Glutamatergic neuron (in vitro differentiated cells): Measurements from ENCODE around the gene CALN1. TPM values are rescaled to one million over a fixed set of nuclear protein-coding genes. Genes with fewer than 3 reads are reported as not detected.

ENCODE experiments used
- DNase-seq: peaks from one replicate; pipeline ENCODE4 v3.0.0; 2022
- H3K27ac Mint-ChIP-seq: one replicate; pipeline ENCODE4 v1.8.0; 2020; ENCODE audit warnings: mild to moderate bottlenecking, mixed read lengths, inconsistent platforms; ENCODE audit not compliant: unreplicated experiment
- H3K27me3 Mint-ChIP-seq: one replicate; pipeline ENCODE4 v1.8.0; 2020; ENCODE audit warnings: mild to moderate bottlenecking, moderate library complexity, mixed read lengths, inconsistent platforms; ENCODE audit not compliant: unreplicated experiment
- H3K36me3 Mint-ChIP-seq: one replicate; pipeline ENCODE4 v1.8.0; 2020; ENCODE audit warnings: mild to moderate bottlenecking, mixed read lengths, inconsistent platforms; ENCODE audit not compliant: unreplicated experiment
- H3K4me1 Mint-ChIP-seq: one replicate; pipeline ENCODE4 v1.8.0; 2020; ENCODE audit warnings: mild to moderate bottlenecking, low read depth, mixed read lengths, inconsistent platforms; ENCODE audit not compliant: unreplicated experiment
- H3K4me3 Mint-ChIP-seq: one replicate; pipeline ENCODE4 v1.8.0; 2020; ENCODE audit warnings: mild to moderate bottlenecking, mixed read lengths, inconsistent platforms; ENCODE audit not compliant: unreplicated experiment
- H3K9me3 Mint-ChIP-seq: one replicate; pipeline ENCODE4 v1.8.0; 2020; ENCODE audit warnings: mild to moderate bottlenecking, moderate library complexity, mixed read lengths, inconsistent platforms; ENCODE audit not compliant: unreplicated experiment
- total RNA-seq: library from RNA; stranded (reverse); fragmentation: NEBNext Ultra II Directional; extraction: Animal tissue kit (Norgen Biotek cat#: 25700); gene quantifications from one replicate; pipeline ENCODE4 v1.2.1, GENCODE V29; 2021; ENCODE audit not compliant: unreplicated experiment
- TF ChIP-seq, protein P1 (sequence below): fragments of 200-600 bp; sonication (generic); IDR thresholded peaks from one replicate; pipeline ENCODE4 v1.5.0; 2021; ENCODE audit not compliant: partially characterized antibody, unreplicated experiment

CALN1 gene
- total RNA-seq, 1 donor from 2014 or later = 3.5 TPM

DNA sequence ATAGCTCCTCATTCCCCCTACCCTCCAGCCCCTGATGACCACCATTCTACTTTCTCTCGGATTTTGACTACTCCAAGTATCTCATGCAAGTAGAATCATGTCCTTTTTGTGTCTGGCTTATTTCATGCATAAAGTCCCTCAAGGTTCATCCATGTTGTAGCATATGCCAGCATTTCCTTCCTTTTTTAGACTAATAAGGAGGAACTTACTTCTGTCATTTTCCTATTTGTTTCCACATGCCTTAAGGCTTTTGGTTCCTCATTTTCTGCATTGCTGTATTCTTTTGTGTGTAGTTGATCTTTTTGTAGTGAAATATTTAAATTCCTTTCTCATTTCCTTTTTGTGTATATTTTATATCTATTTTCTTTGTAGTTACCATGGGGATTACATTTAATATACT is 376.9 kb downstream of the CALN1 start:
- no peaks in the 10 kb centered on the region for H3K4me1 Mint-ChIP-seq
- H3K9me3 Mint-ChIP-seq = peaks cover 2% of the 10 kb centered on the region
- H3K36me3 Mint-ChIP-seq = peaks cover 6% of the 10 kb centered on the region
- DNase-seq = no peak
- no peak overlapping the region for H3K4me3 Mint-ChIP-seq
- TF ChIP-seq, protein P1, sequence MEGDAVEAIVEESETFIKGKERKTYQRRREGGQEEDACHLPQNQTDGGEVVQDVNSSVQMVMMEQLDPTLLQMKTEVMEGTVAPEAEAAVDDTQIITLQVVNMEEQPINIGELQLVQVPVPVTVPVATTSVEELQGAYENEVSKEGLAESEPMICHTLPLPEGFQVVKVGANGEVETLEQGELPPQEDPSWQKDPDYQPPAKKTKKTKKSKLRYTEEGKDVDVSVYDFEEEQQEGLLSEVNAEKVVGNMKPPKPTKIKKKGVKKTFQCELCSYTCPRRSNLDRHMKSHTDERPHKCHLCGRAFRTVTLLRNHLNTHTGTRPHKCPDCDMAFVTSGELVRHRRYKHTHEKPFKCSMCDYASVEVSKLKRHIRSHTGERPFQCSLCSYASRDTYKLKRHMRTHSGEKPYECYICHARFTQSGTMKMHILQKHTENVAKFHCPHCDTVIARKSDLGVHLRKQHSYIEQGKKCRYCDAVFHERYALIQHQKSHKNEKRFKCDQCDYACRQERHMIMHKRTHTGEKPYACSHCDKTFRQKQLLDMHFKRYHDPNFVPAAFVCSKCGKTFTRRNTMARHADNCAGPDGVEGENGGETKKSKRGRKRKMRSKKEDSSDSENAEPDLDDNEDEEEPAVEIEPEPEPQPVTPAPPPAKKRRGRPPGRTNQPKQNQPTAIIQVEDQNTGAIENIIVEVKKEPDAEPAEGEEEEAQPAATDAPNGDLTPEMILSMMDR = no peak
- H3K27ac Mint-ChIP-seq = no peak overlapping the region
- H3K27me3 Mint-ChIP-seq = no peaks in the 10 kb centered on the region

DNA sequence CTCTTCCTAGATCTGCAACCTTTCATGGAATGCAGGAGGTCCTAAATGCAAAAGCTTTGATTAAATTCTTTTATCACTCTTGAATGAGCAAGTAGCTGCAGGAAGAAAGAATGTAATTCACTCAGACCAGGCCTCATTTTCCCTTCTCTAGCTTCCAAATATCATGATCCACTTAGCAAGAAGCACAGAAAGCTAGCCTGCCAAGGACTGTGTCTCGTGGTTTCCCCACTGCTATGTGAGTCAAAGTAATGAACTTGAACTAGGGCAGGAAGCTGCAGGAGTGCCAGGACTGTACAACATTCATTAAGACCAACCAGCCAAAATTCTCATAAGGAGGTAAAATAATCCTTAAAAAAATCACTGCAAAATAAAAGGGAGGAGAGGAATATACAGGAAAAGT is 379.2 kb downstream of the CALN1 start:
- H3K27ac Mint-ChIP-seq = no peak overlapping the region
- H3K27me3 Mint-ChIP-seq = no peaks in the 10 kb centered on the region
- peaks cover 2% of the 10 kb centered on the region for H3K9me3 Mint-ChIP-seq
- H3K4me1 Mint-ChIP-seq = no peaks in the 10 kb centered on the region
- H3K4me3 Mint-ChIP-seq = no peak overlapping the region
- TF ChIP-seq, protein P1 = no peak
- H3K36me3 Mint-ChIP-seq = peaks cover 9% of the 10 kb centered on the region
- DNase-seq = no peak

DNA sequence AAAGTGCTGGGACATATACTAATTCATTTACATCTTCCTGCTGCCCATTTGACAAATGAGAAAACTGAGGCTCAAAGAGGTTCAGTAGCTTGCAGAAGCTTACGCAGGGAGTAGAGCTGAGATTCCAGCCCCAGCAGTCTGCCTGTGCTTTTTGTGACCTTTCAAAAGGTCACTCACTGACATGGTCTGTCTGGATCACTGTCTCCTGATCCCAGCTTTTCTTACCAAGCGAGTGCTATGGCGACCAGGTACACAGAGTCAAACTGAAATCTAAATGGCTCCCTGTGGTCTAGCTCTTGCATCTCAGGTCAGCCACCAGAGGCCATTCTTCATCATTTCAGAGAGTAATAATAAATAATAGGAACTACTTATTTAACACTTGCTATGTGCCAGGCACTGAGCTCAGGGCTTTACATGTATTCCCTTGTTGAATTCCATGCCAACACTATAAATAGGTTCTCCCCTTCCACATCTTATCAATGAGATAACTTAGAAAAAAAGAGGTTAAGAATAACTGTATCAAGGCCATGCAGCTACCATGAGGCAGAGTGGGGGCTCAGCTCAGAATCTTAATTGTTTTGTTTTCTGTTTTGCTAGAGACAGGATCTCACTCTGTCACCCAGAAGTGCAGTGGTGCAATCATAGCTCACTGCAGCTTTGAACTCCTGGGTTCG is 381.0 kb downstream of the CALN1 start:
- no peak for DNase-seq
- Mint-ChIP-seq H3K27ac (no peak overlapping the region), H3K4me1 (no peaks in the 10 kb centered on the region), H3K36me3 (peaks cover 4% of the 10 kb centered on the region), H3K27me3 (no peaks in the 10 kb centered on the region), H3K4me3 (no peak overlapping the region), H3K9me3 (peaks cover 4% of the 10 kb centered on the region)
- TF ChIP-seq, protein P1 = no peak

DNA sequence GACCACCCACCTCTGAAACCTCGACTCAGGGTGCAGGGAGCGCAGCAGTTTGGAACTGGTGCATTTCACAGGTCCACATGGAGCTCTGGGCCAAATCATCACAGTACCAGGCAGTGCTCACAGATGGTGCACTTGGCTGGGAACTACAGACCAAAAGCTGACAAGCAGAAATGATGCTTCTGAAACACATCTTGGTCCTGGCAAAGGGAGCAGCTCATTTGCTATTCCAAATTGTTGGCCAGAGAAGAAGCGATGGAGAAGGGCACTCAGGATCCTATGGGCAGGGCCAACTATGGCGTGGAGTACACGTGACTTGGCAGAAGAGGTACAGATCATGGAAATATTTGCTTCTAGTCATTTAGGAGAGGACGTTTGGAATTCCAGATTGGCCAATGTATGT is 383.9 kb downstream of the CALN1 start:
- Mint-ChIP-seq H3K9me3 (peaks cover 3% of the 10 kb centered on the region), H3K27ac (no peak overlapping the region), H3K4me1 (no peaks in the 10 kb centered on the region), H3K4me3 (no peak overlapping the region), H3K36me3 (peaks cover 3% of the 10 kb centered on the region), H3K27me3 (peaks cover 2% of the 10 kb centered on the region)
- no peak for DNase-seq
- TF ChIP-seq, protein P1 = no peak

DNA sequence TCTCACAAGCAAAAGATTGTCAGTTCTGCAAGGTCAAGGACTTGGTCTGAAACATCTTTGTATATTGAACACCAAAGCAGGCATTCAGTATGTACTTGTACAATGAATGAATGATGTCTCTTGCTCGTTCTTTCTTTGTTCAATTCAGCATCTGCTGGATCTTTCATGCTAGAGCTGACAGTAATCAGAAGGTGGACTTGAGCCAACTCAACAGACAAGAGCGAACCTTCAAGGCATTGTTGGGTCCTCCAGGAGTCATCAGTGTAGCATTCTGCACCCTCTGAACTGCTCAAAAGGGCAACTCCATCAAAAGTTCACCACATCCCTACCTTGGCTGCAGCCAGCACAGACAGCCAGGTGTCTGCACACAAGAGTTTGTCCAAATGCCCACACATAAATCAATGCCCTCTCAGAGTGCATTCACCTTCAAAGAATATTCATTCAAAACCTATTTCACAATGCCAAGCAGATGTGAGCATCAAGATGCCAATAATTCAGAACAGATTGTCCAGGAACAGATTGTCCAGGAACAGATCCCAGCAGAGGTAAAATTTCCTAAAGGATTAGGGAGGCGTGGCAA is 386.7 kb downstream of the CALN1 start:
- TF ChIP-seq, protein P1 = no peak
- H3K4me1 Mint-ChIP-seq = no peaks in the 10 kb centered on the region
- no peak for DNase-seq
- H3K27me3 Mint-ChIP-seq = peaks cover 2% of the 10 kb centered on the region
- H3K9me3 Mint-ChIP-seq = peaks cover 3% of the 10 kb centered on the region
- no peak overlapping the region for H3K27ac Mint-ChIP-seq
- H3K4me3 Mint-ChIP-seq = no peak overlapping the region
- H3K36me3 Mint-ChIP-seq = peaks cover 3% of the 10 kb centered on the region
